K562 (cell line): ENCODE measurements around the gene FAM240A.

ENCODE experiments used
- CTCF ChIP-seq, 3 experiments: IDR thresholded peaks in 2 of 3; conservative IDR thresholded peaks in 1 of 3; 2 replicates each; pipeline ENCODE4 v1.5.1; 2011 to 2012; ENCODE audit warnings: low read length in 3 of 3, mild to moderate bottlenecking in 3 of 3, control low read depth in 2 of 3, improper control_type of control experiment in 1 of 3, inconsistent platforms in 1 of 3, low read depth in 1 of 3, mixed read lengths in 1 of 3, moderate library complexity in 1 of 3; ENCODE audit not compliant: insufficient read depth in 2 of 3
- FOXA3 ChIP-seq, 2 experiments: fragments of 450-650 bp in 1 of 2; sonication (generic) in 1 of 2; formaldehyde crosslinking; IDR thresholded peaks in 1 of 2; conservative IDR thresholded peaks in 1 of 2; 2 replicates each; pipeline versions ENCODE4 v1.4.0 to v1.8.0; 2020 to 2022; ENCODE audit warnings: mild to moderate bottlenecking in 2 of 2, missing genetic modification reagents in 1 of 2
- MYNN ChIP-seq, 2 experiments: sonication (generic); formaldehyde crosslinking in 1 of 2; IDR thresholded peaks; 2 replicates each; pipeline versions ENCODE4 v1.5.0 to v1.6.1; 2016 to 2020; ENCODE audit warnings: antibody characterized with exemption in 1 of 2, missing genetic modification reagents in 1 of 2
- ZNF830 ChIP-seq: fragments of 250-450 bp; sonication (Bioruptor Pico); IDR thresholded peaks from 2 replicates; pipeline ENCODE4 v1.5.0; 2021; ENCODE audit warnings: mild to moderate bottlenecking
- TF ChIP-seq, protein P1 (sequence below): sonication (generic); formaldehyde crosslinking; IDR thresholded peaks from 2 replicates; pipeline ENCODE4 v1.8.0; 2022; ENCODE audit warnings: missing genetic modification reagents, mild to moderate bottlenecking, borderline replicate concordance

DNA sequence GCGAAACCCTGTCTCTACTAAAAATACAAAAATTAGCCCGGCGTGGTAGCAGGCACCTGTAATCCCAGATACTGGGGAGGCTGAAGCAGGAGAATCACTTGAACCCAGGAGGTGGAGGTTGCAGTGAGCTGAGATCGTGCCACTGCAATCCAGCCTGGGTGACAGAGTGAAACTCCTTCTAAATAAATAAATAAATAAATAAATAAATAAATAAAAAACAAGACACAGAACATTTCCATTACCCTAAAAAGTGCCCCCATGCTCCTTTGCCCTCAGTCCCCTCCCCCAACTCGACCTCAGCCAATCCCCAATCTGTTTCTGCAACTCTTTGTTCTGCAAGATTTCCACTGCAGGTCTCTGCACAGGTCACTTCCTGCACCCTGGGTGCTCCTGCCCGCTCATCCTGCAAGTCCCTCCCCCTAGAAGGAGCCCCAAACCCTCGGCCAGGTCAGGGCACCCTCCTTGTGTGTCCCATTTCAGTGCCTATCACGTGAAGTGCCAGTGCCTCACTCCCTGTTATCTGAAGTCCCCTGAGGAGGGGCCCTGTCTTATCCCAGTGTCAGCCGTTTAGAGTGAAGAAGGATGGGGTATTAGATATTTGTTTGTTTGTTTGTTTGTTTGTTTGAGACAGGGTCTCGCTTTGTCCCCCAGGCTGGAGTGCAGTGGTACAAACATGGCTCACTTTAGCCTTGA, 1.1 kb downstream of the FAM240A start:
- TF ChIP-seq FOXA3 (CRISPR knock-in tag; conservative IDR thresholded peaks at IDR 0.05 in 1 of 2, IDR thresholded peaks at IDR 0.05 in 1 of 2): no peak
- no peak for TF ChIP-seq ZNF830 (CRISPR knock-in tag)
- TF ChIP-seq, protein P1, sequence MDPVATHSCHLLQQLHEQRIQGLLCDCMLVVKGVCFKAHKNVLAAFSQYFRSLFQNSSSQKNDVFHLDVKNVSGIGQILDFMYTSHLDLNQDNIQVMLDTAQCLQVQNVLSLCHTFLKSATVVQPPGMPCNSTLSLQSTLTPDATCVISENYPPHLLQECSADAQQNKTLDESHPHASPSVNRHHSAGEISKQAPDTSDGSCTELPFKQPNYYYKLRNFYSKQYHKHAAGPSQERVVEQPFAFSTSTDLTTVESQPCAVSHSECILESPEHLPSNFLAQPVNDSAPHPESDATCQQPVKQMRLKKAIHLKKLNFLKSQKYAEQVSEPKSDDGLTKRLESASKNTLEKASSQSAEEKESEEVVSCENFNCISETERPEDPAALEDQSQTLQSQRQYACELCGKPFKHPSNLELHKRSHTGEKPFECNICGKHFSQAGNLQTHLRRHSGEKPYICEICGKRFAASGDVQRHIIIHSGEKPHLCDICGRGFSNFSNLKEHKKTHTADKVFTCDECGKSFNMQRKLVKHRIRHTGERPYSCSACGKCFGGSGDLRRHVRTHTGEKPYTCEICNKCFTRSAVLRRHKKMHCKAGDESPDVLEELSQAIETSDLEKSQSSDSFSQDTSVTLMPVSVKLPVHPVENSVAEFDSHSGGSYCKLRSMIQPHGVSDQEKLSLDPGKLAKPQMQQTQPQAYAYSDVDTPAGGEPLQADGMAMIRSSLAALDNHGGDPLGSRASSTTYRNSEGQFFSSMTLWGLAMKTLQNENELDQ (CRISPR knock-in tag): no peak
- TF ChIP-seq CTCF (IDR thresholded peaks at IDR 0.05 in 2 of 3, conservative IDR thresholded peaks at IDR 0.05 in 1 of 3; ENCODE audit: insufficient read depth in 2 of 3, low read depth in 1 of 3, low read length in 3 of 3): no peak
- TF ChIP-seq MYNN (IDR thresholded peaks at IDR 0.05): no peak
- no peak for TF ChIP-seq MYNN (CRISPR knock-in tag; IDR thresholded peaks at IDR 0.05)
